Measurements from ENCODE around the gene LCLAT1. TPM values are rescaled to one million over a fixed set of nuclear protein-coding genes. Genes with fewer than 3 reads are reported as not detected.
"Not testable (repeated sequence)": the region's sequence is repeated elsewhere in the genome, so short reads cannot be mapped to it uniquely, and the experiment has no call there.

Gene LCLAT1
- total RNA-seq, 1 donor from 2014 or later, result 46.2 TPM

DNA sequence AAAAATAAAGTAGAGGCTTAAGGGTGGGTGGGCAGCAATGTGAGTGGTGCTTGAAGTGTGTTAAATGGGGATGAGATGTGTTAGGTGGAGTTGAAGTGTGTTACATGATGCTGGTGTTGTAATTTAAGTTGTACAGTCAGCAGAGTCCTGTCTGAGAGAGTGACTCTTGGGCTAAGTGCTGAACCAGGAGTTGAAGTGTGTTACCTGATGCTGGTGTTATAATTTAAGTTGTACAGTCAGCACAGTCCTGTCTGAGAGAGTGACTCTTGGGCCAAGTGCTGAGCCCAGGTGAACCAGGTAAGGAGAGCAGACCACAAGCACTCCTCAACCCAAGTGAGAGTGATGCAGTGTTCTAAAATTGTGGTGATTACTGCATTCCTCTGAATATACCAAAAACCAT is 40.6 kb downstream of the LCLAT1 start:
- Mint-ChIP-seq H3K36me3 (ENCODE audit: low read depth) (peaks cover 6% of the 10 kb centered on the region), H3K27me3 (ENCODE audit: insufficient read depth) (no peaks in the 10 kb centered on the region), H3K27ac (no peak overlapping the region), H3K9me3 (no peaks in the 10 kb centered on the region), H3K4me3 (no peak overlapping the region), H3K4me1 (ENCODE audit: low read depth) (peaks cover 28% of the 10 kb centered on the region)
- intact Hi-C loops (cut with micrococcal nuclease), result no loop called here
- DNase-seq (ENCODE audit: low spot score), result no peak

DNA sequence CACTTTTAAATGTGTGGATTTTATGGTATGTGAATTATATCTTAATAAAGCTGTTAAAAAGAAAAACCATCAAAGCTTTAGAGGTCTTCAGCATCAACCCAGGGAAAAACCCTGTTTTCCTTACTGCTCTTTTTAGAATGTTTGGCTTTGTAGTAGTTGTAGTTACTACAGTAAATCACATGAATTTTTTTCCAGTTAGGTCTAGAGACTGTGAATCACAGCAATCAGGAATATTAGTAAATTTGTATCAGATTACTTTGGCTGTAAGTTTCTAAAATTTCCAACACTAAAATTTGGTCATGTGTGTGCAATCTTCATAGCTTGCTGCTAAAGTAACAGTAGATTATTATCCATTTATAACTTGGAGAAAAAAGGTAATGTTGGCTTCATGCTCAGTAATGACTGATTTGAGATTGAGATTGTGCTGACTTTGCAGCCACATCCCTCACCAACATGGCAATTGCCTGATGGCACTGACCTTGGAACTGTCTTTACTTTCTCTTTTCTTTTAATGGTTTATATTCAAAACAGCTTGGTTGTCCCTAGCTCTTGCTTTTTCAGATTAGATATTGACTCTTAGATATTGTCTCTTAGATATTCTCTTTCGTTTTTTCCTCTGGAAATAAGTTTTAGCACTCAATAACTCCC is 41.1 kb downstream of the LCLAT1 start:
- peaks cover 28% of the 10 kb centered on the region for H3K4me1 Mint-ChIP-seq (ENCODE audit: low read depth)
- H3K9me3 Mint-ChIP-seq, result no peaks in the 10 kb centered on the region
- peaks cover 6% of the 10 kb centered on the region for H3K36me3 Mint-ChIP-seq (ENCODE audit: low read depth)
- H3K27me3 Mint-ChIP-seq (ENCODE audit: insufficient read depth), result no peaks in the 10 kb centered on the region
- no peak for DNase-seq (ENCODE audit: low spot score)
- no peak overlapping the region for H3K27ac Mint-ChIP-seq
- no peak overlapping the region for H3K4me3 Mint-ChIP-seq
- intact Hi-C loops (cut with micrococcal nuclease), result no loop called here

DNA sequence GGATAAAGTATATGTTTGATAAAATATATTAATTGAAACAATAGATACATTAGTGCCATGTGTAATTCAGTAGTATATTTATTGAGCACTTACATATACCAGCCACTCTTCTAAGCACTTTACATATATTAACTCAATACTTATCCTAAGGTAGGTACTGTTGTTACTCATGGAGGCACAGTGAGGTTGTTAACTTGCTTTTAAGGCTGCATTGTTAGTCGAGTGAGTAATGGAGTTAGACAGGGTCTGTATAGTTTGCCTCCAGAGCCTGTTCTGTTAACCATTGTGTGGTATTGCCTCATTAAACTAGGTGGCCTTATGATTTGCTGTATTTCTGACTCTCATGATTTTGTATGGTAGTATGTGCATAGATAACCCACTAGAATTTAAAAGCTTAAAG is 44.2 kb downstream of the LCLAT1 start:
- peaks cover 12% of the 10 kb centered on the region for H3K36me3 Mint-ChIP-seq (ENCODE audit: low read depth)
- intact Hi-C loops (cut with micrococcal nuclease), result no loop called here
- H3K27me3 Mint-ChIP-seq (ENCODE audit: insufficient read depth), result no peaks in the 10 kb centered on the region
- peaks cover 26% of the 10 kb centered on the region for H3K4me1 Mint-ChIP-seq (ENCODE audit: low read depth)
- no peak overlapping the region for H3K4me3 Mint-ChIP-seq
- DNase-seq (ENCODE audit: low spot score), result no peak
- no peak overlapping the region for H3K27ac Mint-ChIP-seq
- H3K9me3 Mint-ChIP-seq, result peaks cover 6% of the 10 kb centered on the region

DNA sequence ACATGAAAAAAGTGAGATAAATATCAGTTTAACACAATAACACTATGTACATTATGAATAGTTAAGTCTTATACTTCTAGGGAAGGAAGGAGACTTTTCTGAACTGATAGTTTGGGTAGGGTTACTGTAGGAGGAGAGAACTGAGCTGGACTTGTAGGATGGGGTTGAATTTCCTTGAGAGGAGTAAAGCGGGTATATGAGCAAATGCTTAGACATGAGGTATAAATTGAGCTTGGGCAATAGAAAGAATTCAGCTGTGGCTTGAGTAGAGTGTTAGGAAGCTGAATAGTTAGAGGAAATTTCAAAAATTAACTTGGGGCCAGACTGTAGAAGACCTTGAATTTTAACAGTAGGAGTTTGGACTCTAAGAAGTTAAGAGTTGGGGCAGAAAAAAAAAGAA is 45.1 kb downstream of the LCLAT1 start:
- peaks cover 17% of the 10 kb centered on the region for H3K4me1 Mint-ChIP-seq (ENCODE audit: low read depth)
- no peaks in the 10 kb centered on the region for H3K27me3 Mint-ChIP-seq (ENCODE audit: insufficient read depth)
- peaks cover 15% of the 10 kb centered on the region for H3K9me3 Mint-ChIP-seq
- H3K4me3 Mint-ChIP-seq, result no peak overlapping the region
- intact Hi-C loops (cut with micrococcal nuclease), result no loop called here
- H3K36me3 Mint-ChIP-seq (ENCODE audit: low read depth), result peaks cover 17% of the 10 kb centered on the region
- H3K27ac Mint-ChIP-seq, result no peak overlapping the region
- no peak for DNase-seq (ENCODE audit: low spot score)

DNA sequence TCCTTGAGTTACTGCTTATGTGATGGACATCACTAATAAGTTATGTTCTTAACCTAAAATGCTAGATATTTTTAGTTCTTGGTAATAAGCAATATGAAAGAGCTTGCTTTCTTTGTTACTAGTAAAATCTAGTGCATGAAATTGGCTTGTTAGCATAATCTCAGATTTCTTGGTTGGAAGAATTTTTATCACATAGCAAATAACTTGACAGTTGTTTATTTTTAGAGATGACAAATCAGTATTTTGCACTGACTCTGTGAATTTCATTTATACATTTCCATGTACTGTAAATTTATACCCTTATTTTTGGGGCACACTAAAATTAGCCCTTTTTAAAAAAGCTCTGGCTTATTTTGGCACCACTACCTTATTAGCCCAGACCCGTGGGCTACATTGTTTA is 45.6 kb downstream of the LCLAT1 start:
- H3K4me1 Mint-ChIP-seq (ENCODE audit: low read depth), result peaks cover 12% of the 10 kb centered on the region
- peaks cover 17% of the 10 kb centered on the region for H3K9me3 Mint-ChIP-seq
- intact Hi-C loops (cut with micrococcal nuclease), result no loop called here
- peaks cover 18% of the 10 kb centered on the region for H3K36me3 Mint-ChIP-seq (ENCODE audit: low read depth)
- no peak for DNase-seq (ENCODE audit: low spot score)
- no peak overlapping the region for H3K4me3 Mint-ChIP-seq
- no peak overlapping the region for H3K27ac Mint-ChIP-seq
- H3K27me3 Mint-ChIP-seq (ENCODE audit: insufficient read depth), result no peaks in the 10 kb centered on the region

DNA sequence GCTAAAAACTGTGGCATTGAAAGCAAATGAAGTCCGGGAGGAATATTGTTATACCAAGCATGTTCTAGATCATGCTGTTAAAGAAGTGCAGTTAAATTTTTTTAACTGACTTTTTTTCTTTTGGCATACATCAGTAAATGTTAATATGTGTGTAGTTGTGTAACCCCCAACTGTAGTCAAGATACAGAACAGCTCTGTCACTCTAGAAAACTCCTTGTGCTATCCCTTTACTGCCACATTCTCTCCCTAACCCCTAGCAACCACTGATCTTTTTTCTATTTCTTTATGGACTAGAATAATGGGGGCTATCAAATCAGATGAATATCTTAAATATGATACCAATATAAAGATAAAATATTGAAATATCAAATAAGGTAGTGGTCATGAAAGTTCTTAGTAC is 46.4 kb downstream of the LCLAT1 start:
- H3K4me1 Mint-ChIP-seq (ENCODE audit: low read depth), result peaks cover 5% of the 10 kb centered on the region
- no peak overlapping the region for H3K4me3 Mint-ChIP-seq
- peaks cover 25% of the 10 kb centered on the region for H3K36me3 Mint-ChIP-seq (ENCODE audit: low read depth)
- H3K27ac Mint-ChIP-seq, result no peak overlapping the region
- intact Hi-C loops (cut with micrococcal nuclease), result no loop called here
- peaks cover 25% of the 10 kb centered on the region for H3K9me3 Mint-ChIP-seq
- H3K27me3 Mint-ChIP-seq (ENCODE audit: insufficient read depth), result no peaks in the 10 kb centered on the region
- DNase-seq (ENCODE audit: low spot score), result no peak

DNA sequence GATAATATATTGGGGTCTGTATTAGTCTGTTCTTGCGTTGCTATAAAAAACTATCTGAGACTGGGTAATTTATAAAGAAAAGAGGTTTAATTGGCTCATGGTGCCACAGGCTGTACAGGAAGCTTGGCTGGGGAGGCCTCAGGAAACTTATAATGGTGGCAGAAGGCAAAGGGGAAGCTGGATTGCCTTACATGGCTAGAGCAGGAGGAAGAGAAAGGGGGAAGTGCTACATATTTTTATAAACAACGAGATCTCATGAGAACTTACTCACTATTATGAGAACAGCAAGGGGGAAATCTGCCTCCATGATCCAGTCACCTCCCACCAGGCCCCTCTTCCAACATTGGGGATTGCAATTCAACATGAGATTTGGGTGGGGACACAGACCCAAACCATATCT is 48.9 kb downstream of the LCLAT1 start:
- DNase-seq (ENCODE audit: low spot score); H3K27ac Mint-ChIP-seq; H3K4me1 Mint-ChIP-seq (ENCODE audit: low read depth); H3K4me3 Mint-ChIP-seq; intact Hi-C loops (cut with micrococcal nuclease); H3K27me3 Mint-ChIP-seq (ENCODE audit: insufficient read depth): not testable (repeated sequence)
- peaks cover 34% of the 10 kb centered on the region for H3K36me3 Mint-ChIP-seq (ENCODE audit: low read depth)
- peaks cover 45% of the 10 kb centered on the region for H3K9me3 Mint-ChIP-seq

DNA sequence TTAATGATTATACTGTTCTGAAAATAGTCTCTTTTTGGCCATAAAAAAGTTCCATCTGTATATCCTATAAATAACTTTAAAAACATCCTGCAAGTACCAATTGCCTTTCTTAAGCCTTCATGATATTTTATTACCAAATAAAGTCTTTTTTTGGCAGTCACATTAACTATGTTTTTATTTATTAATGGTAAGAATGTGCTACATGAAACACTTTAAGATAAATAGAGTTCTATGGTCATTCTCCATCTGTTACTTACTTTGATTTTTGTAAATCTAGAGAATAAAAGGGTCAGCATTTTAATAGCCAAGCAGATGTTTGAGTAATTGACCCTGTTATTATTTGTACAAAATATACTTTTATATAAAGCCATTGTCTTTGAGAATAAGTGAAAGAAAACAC is 52.6 kb downstream of the LCLAT1 start:
- H3K27ac Mint-ChIP-seq, result no peak overlapping the region
- peaks cover 52% of the 10 kb centered on the region for H3K9me3 Mint-ChIP-seq
- no peak overlapping the region for H3K4me3 Mint-ChIP-seq
- DNase-seq (ENCODE audit: low spot score), result no peak
- intact Hi-C loops (cut with micrococcal nuclease), result no loop called here
- peaks cover 22% of the 10 kb centered on the region for H3K4me1 Mint-ChIP-seq (ENCODE audit: low read depth)
- peaks cover 48% of the 10 kb centered on the region for H3K36me3 Mint-ChIP-seq (ENCODE audit: low read depth)
- H3K27me3 Mint-ChIP-seq (ENCODE audit: insufficient read depth), result no peaks in the 10 kb centered on the region

DNA sequence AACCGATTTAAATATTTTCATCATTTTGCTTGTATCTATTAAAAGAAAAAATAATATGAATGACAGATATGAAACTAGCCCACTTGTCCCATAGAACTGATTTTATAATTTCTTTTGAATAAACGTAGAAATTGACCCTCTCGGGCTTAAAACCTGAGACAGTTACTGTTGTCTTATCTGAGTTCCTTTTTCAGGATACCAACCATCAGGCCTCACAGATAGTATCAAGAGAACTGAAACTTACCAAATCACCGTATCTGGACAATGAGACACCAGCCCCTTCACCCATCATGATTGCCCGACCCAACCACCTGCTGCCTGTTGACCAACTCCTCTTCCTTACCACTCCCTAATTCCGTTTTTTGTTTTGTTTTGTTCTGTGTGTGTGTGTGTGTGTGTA is 53.7 kb downstream of the LCLAT1 start:
- Mint-ChIP-seq H3K27ac (peak overlapping the region; percentile 5), H3K36me3 (ENCODE audit: low read depth) (peaks cover 44% of the 10 kb centered on the region), H3K27me3 (ENCODE audit: insufficient read depth) (no peaks in the 10 kb centered on the region), H3K9me3 (peaks cover 50% of the 10 kb centered on the region), H3K4me1 (ENCODE audit: low read depth) (peaks cover 27% of the 10 kb centered on the region), H3K4me3 (no peak overlapping the region)
- intact Hi-C loops (cut with micrococcal nuclease), result no loop called here
- DNase-seq (ENCODE audit: low spot score), result no peak

DNA sequence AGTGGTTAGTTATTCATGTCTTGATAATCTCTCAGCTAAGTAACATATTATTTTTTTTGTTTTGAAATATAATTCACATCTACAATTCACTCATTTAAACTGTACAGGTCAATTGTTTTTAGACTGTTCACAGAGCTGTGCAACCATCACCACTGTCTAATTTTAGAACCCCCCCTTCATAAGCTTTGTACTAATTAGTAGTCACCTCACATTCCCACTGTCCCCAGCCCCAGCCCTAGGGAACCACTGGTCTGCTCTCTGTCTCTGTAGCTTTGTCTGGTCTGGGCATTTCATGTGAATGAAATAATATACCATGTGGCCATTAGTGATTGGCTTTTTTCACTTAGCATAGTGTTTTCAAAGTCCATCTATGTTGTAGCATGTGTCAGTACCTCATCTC is 55.3 kb downstream of the LCLAT1 start:
- intact Hi-C loops (cut with micrococcal nuclease), result no loop called here
- no peak overlapping the region for H3K27ac Mint-ChIP-seq
- DNase-seq (ENCODE audit: low spot score), result no peak
- H3K4me1 Mint-ChIP-seq (ENCODE audit: low read depth), result peaks cover 27% of the 10 kb centered on the region
- no peak overlapping the region for H3K4me3 Mint-ChIP-seq
- H3K9me3 Mint-ChIP-seq, result peaks cover 38% of the 10 kb centered on the region
- H3K36me3 Mint-ChIP-seq (ENCODE audit: low read depth), result peaks cover 35% of the 10 kb centered on the region
- no peaks in the 10 kb centered on the region for H3K27me3 Mint-ChIP-seq (ENCODE audit: insufficient read depth)

DNA sequence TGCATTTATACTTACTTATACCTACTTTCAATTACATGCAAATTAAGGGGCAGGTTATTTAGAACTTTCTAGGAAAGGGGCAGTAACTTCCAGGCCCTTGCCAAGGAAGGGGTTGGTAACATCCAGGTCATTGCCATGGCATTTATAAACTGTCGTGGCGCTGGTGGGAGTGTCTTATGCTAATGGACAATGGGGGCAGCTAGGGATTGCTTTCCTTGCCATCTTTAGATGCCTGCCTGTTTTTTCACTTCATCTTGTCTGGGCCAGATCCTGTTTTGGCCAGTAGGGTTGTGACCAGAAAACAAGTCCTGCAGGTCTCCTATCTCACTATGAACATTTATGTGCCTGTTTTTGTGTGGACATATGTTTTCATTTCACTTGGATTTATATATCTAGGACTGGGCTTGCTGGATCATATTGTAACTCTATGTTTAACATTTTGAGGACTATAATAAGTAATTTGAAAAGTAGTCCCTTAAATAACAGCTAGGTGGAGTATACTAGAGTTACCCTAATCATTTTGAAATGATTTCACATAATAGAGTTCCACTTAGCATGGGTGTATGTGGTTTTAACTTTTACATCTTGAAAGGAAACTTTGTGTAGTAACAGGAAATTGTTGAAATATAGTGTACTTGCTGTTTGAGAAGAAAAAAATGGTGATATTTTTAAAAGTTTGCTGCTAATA is 56.1 kb downstream of the LCLAT1 start:
- Mint-ChIP-seq H3K27me3 (ENCODE audit: insufficient read depth) (no peaks in the 10 kb centered on the region), H3K36me3 (ENCODE audit: low read depth) (peaks cover 33% of the 10 kb centered on the region), H3K27ac (peak overlapping the region; percentile 74), H3K4me1 (ENCODE audit: low read depth) (peaks cover 27% of the 10 kb centered on the region), H3K4me3 (no peak overlapping the region), H3K9me3 (peaks cover 38% of the 10 kb centered on the region)
- DNase-seq (ENCODE audit: low spot score), result no peak
- intact Hi-C loops (cut with micrococcal nuclease), result no loop called here

DNA sequence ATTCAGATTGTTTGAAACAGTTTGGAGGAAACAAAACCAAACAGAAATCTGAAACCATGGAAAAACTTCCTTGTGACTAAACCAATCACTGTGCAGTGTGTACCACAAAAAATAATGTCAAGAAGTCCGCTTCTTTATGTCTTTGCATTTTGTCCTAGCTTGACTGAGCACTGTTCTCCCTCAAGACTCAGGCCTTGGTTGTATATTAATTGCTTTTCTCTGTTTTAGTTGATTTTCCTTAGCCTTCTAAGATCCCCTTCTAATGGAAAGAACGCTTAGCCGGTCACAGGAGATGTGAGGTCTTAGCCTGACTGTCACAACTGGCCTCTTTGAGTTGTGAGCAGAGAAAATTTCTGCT is 56.6 kb downstream of the LCLAT1 start:
- Mint-ChIP-seq H3K27me3 (ENCODE audit: insufficient read depth) (no peaks in the 10 kb centered on the region), H3K27ac (peak overlapping the region; percentile 74), H3K36me3 (ENCODE audit: low read depth) (peaks cover 30% of the 10 kb centered on the region), H3K9me3 (peaks cover 39% of the 10 kb centered on the region), H3K4me1 (ENCODE audit: low read depth) (peaks cover 27% of the 10 kb centered on the region), H3K4me3 (no peak overlapping the region)
- no peak for DNase-seq (ENCODE audit: low spot score)
- intact Hi-C loops (cut with micrococcal nuclease), result no loop called here

DNA sequence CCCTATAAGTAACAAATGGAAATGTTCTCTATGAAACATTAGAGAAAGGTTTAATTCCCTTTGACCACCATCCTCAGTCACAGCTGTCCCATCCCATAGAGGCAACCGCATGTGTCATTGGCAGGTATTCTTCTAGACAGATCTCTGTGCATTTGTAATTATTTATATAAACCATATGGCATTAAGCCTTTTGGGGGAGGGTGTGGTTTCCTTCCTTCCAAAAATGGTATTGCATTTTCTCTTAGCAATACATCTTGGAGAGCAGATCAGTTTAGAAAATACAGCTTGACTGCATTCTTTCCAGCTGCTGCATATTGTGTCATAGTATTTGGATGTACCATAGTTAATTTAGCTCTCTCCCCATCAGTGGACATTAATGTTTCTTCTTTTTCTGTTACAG is 57.7 kb downstream of the LCLAT1 start:
- no peaks in the 10 kb centered on the region for H3K27me3 Mint-ChIP-seq (ENCODE audit: insufficient read depth)
- H3K4me1 Mint-ChIP-seq (ENCODE audit: low read depth), result peaks cover 27% of the 10 kb centered on the region
- H3K9me3 Mint-ChIP-seq, result peaks cover 34% of the 10 kb centered on the region
- intact Hi-C loops (cut with micrococcal nuclease), result no loop called here
- no peak for DNase-seq (ENCODE audit: low spot score)
- no peak overlapping the region for H3K27ac Mint-ChIP-seq
- peaks cover 23% of the 10 kb centered on the region for H3K36me3 Mint-ChIP-seq (ENCODE audit: low read depth)
- no peak overlapping the region for H3K4me3 Mint-ChIP-seq

All from activated T-helper 1 cell treated with anti-CD3 and anti-CD28 coated beads, Interleukin-12 subunit alpha, Interleukin-12 subunit beta, Interleukin-2, Interleukin-4 antibody, amounts not matched to agents 30 ng/mL and 10 ng/mL and 1 ng/mL, durations not matched to agents 14 hours and 24 hours and 36 hours (primary cell).